Limb (tissue), 2 donors: ENCODE results near the gene NCAN.

ENCODE experiments used
- DNase-seq, 2 donors: peaks; one replicate each; pipeline ENCODE4 v3.0.0-alpha.2; 2016; ENCODE audit errors: extremely low spot score in 2 of 2

Gene NCAN

GRCh38 chr19:19258589-19259338, 47.0 kb downstream of the NCAN start:
- DNase-seq, result no peak

GRCh38 chr19:19259741-19260140, 48.0 kb downstream of the NCAN start:
- no peak for DNase-seq

GRCh38 chr19:19260417-19261214, 48.9 kb downstream of the NCAN start:
- no peak for DNase-seq

- DNase-seq, result peak in 1 of 2 donors; percentile 67
Observed at GRCh38 chr19:19261350-19262189, 49.8 kb downstream of the NCAN start.

- DNase-seq, result no peak
Observed at GRCh38 chr19:19262190-19263057, 50.7 kb downstream of the NCAN start.

GRCh38 chr19:19263886-19264487, 52.2 kb downstream of the NCAN start:
- DNase-seq, result no peak

- no peak for DNase-seq
Observed at GRCh38 chr19:19267305-19267704, 55.5 kb downstream of the NCAN start.

- no peak for DNase-seq
Observed at GRCh38 chr19:19268453-19269385, 57.0 kb downstream of the NCAN start.

GRCh38 chr19:19269952-19270694, 58.4 kb downstream of the NCAN start:
- DNase-seq, result no peak

GRCh38 chr19:19270749-19271571, 59.2 kb downstream of the NCAN start:
- no peak for DNase-seq

GRCh38 chr19:19271828-19272599, 60.3 kb downstream of the NCAN start:
- DNase-seq, result no peak

- peak in 1 of 2 donors; percentile 30 for DNase-seq
Observed at GRCh38 chr19:19274146-19274545, 62.4 kb downstream of the NCAN start.

- no peak for DNase-seq
Observed at GRCh38 chr19:19274716-19275565, 63.2 kb downstream of the NCAN start.

- DNase-seq, result no peak
Observed at GRCh38 chr19:19276386-19276785, 64.6 kb downstream of the NCAN start.

GRCh38 chr19:19276851-19277250, 65.1 kb downstream of the NCAN start:
- no peak for DNase-seq

- no peak for DNase-seq
Observed at GRCh38 chr19:19278315-19278714, 66.6 kb downstream of the NCAN start.
